HepG2 (cell line): ENCODE measurements around the gene NTF3. TPM values are rescaled to one million over a fixed set of nuclear protein-coding genes. Genes with fewer than 3 reads are reported as not detected.

Experiments used
- ATAC-seq: fragments of 200-7000 bp; cut with Tn5 transposase; 3 replicates; pipeline ENCODE4 v1.9.1; 2020; ENCODE audit warnings: mild to moderate bottlenecking, moderate library complexity
- BruUV-seq: library from RNA; stranded (reverse); fragments of 400-500 nt; replicated peaks from 2 replicates; lab custom pipeline; 2021; lab: Mats Ljungman, UMichigan
- CTCF ChIA-PET: fragments of 300-600 bp; formaldehyde crosslinking; extraction: SDS; loops from one replicate; lab custom pipeline; 2021; ENCODE audit warnings: low total read pairs, inconsistent platforms, low intra/inter-chr PET ratio; lab: Yijun Ruan, JAX
- POLR2A ChIA-PET: fragments of 350-600 bp; sonication (Branson Sonifier 250); formaldehyde crosslinking; loops from one replicate; lab custom pipeline; 2020; ENCODE audit warnings: antibody characterized with exemption, inconsistent platforms; lab: Yijun Ruan, JAX
- DNase-seq: peaks from one replicate; pipeline ENCODE4 v3.0.0-alpha.2; 2015; ENCODE audit warnings: low spot score
- FAIRE-seq: peaks from 3 replicates; lab custom pipeline; 2011; peaks lifted over from hg19 to GRCh38; lab: Jason Lieb, UNC
- H2AFZ ChIP-seq: one replicate; pipeline ENCODE4 v1.6.1; 2011; ENCODE audit warnings: low read length, inconsistent platforms
- H3K27ac ChIP-seq: fragments of 300-600 bp; 3 replicates; pipeline ENCODE4 v1.8.0; 2011; ENCODE audit warnings: mixed run types, mild to moderate bottlenecking, mixed read lengths, low read length, inconsistent platforms; ENCODE audit not compliant: insufficient read depth; ENCODE audit errors: extremely low read length
- H3K27me3 ChIP-seq, 2 experiments: fragments of 200-600 bp in 1 of 2; 2 replicates in 1 of 2; 3 replicates in 1 of 2; pipeline versions ENCODE4 v1.6.0 to v1.8.0; 2011; ENCODE audit warnings: low read length in 2 of 2, mild to moderate bottlenecking in 2 of 2, moderate library complexity in 2 of 2, inconsistent platforms in 1 of 2; ENCODE audit not compliant: insufficient read depth in 2 of 2, control insufficient read depth in 1 of 2
- H3K36me3 ChIP-seq, 2 experiments: fragments of 200-600 bp in 1 of 2; replicated peaks in 1 of 2; 2 replicates in 1 of 2; 3 replicates in 1 of 2; pipeline versions ENCODE4 v1.5.1 to v1.8.0; 2011; ENCODE audit warnings: low read length in 2 of 2, inconsistent platforms in 1 of 2; ENCODE audit not compliant: insufficient read depth in 2 of 2, control insufficient read depth in 1 of 2
- H3K4me1 ChIP-seq: 2 replicates; pipeline ENCODE4 v1.5.1; 2012; ENCODE audit warnings: low read length, inconsistent platforms; ENCODE audit not compliant: insufficient read depth
- H3K4me2 ChIP-seq: 2 replicates; pipeline ENCODE4 v1.6.0; 2011; ENCODE audit warnings: low read depth, low read length, inconsistent platforms
- H3K4me3 ChIP-seq, 3 experiments: fragments of 200-600 bp in 1 of 3; sonication (generic), shearing (Covaris generic) in 1 of 3; replicated peaks in 1 of 3; 2 replicates each; pipeline ENCODE4 v1.5.1; 2011 to 2016; ENCODE audit warnings: low read length in 3 of 3, inconsistent platforms in 2 of 3, low read depth in 2 of 3, mild to moderate bottlenecking in 2 of 3, control low read depth in 1 of 3, mixed read lengths in 1 of 3; ENCODE audit not compliant: insufficient read depth in 1 of 3
- H3K79me2 ChIP-seq: one replicate; pipeline ENCODE4 v1.6.1; 2011; ENCODE audit warnings: low read length, inconsistent platforms; ENCODE audit not compliant: insufficient read depth
- H3K9ac ChIP-seq: 2 replicates; pipeline ENCODE4 v1.6.0; 2011; ENCODE audit warnings: mild to moderate bottlenecking, low read depth, low read length, inconsistent platforms; ENCODE audit not compliant: insufficient read depth
- H3K9me3 ChIP-seq: 2 replicates; pipeline ENCODE4 v1.5.1; 2012; ENCODE audit warnings: mild to moderate bottlenecking, low read length
- H4K20me1 ChIP-seq: 2 replicates; pipeline ENCODE4 v1.6.0; 2011; ENCODE audit warnings: inconsistent platforms, mild to moderate bottlenecking, low read length, moderate library complexity; ENCODE audit not compliant: insufficient read depth
- ATF1 ChIP-seq: IDR thresholded peaks from 2 replicates; pipeline ENCODE4 v1.6.1; 2016; ENCODE audit warnings: mild to moderate bottlenecking, control low read depth
- CC2D1A ChIP-seq: sonication (generic); formaldehyde crosslinking; IDR thresholded peaks from 2 replicates; pipeline ENCODE4 v1.8.1; 2023; ENCODE audit warnings: mild to moderate bottlenecking, missing genetic modification reagents
- CTCF ChIP-seq: sonication (generic); formaldehyde crosslinking; IDR thresholded peaks from 2 replicates; pipeline ENCODE4 v1.5.0; 2020; ENCODE audit warnings: mild to moderate bottlenecking, missing genetic modification reagents, moderate library complexity
- ELF4 ChIP-seq: sonication (generic); formaldehyde crosslinking; IDR thresholded peaks from 2 replicates; pipeline ENCODE4 v1.5.0; 2020; ENCODE audit warnings: missing genetic modification reagents, mild to moderate bottlenecking, moderate library complexity, borderline replicate concordance
- NAIF1 ChIP-seq: sonication (generic); formaldehyde crosslinking; IDR thresholded peaks from 2 replicates; pipeline ENCODE4 v1.5.0; 2020; ENCODE audit warnings: mild to moderate bottlenecking, missing genetic modification reagents, borderline replicate concordance
- RAD21 ChIP-seq: fragments of 450-650 bp; formaldehyde crosslinking; IDR thresholded peaks from 2 replicates; pipeline ENCODE4 v1.5.0; 2020; ENCODE audit warnings: mild to moderate bottlenecking
- RBM39 ChIP-seq: fragments of 200-400 bp; formaldehyde crosslinking; IDR thresholded peaks from one replicate; pipeline ENCODE4 v1.6.1; 2018; ENCODE audit warnings: antibody characterized with exemption, mild to moderate bottlenecking, low read depth, low read length; ENCODE audit not compliant: poor library complexity, severe bottlenecking
- SMC3 ChIP-seq: IDR thresholded peaks from 2 replicates; pipeline ENCODE4 v1.6.1; 2011; ENCODE audit warnings: low read length, improper control_type of control experiment
- STAG1 ChIP-seq: sonication (generic); formaldehyde crosslinking; IDR thresholded peaks from 2 replicates; pipeline ENCODE4 v1.4.0; 2020; ENCODE audit warnings: missing genetic modification reagents
- TSC22D2 ChIP-seq: sonication (generic); formaldehyde crosslinking; IDR thresholded peaks from 2 replicates; pipeline ENCODE4 v1.5.1; 2020; ENCODE audit warnings: missing genetic modification reagents, mild to moderate bottlenecking, borderline replicate concordance
- ZBTB20 ChIP-seq: sonication (generic); formaldehyde crosslinking; IDR thresholded peaks from 2 replicates; pipeline ENCODE4 v1.8.1; 2023; ENCODE audit warnings: missing genetic modification reagents, low read depth, mild to moderate bottlenecking, borderline replicate concordance
- ZBTB43 ChIP-seq: sonication (generic); formaldehyde crosslinking; conservative IDR thresholded peaks from 2 replicates; pipeline ENCODE4 v1.4.0; 2020; ENCODE audit warnings: missing genetic modification reagents
- ZNF253 ChIP-seq: sonication (generic); formaldehyde crosslinking; IDR thresholded peaks from 2 replicates; pipeline ENCODE4 v1.8.0; 2022; ENCODE audit warnings: mild to moderate bottlenecking, missing genetic modification reagents, borderline replicate concordance
- ZNF33A ChIP-seq: sonication (generic); formaldehyde crosslinking; IDR thresholded peaks from 2 replicates; pipeline ENCODE4 v1.5.1; 2020; ENCODE audit warnings: missing genetic modification reagents, mild to moderate bottlenecking, moderate library complexity, borderline replicate concordance
- WGBS: methylation state at CpG from one replicate; pipeline ENCODE4 v1.1.6; 2017; ENCODE audit warnings: low lambda C conversion rate; 5-methylcytosine and 5-hydroxymethylcytosine counted together
- in situ Hi-C: cut with HindIII; loops from 2 replicates; pipeline ENCODE4 v1.10.0; 2017; ENCODE audit warnings: low pct_unique_long_range_greater_than_20kb; ENCODE audit not compliant: extremely low pct_ligation_motif_present
- intact Hi-C: fragments of 100-400 bp; cut with micrococcal nuclease; formaldehyde crosslinking; loops from one replicate; pipeline ENCODE4 v1.10.0; 2022; ENCODE audit not compliant: unreplicated experiment
- polyA plus RNA-seq, 8 experiments: library from polyadenylated mRNA; depleted of rRNA in 3 of 8; stranded (reverse) in 7 of 8; unstranded in 1 of 8; fragments of >200 nt; fragmentation: Illumina TruSeq in 4 of 8; extraction: Trizol in 4 of 8; gene quantifications; 2 replicates each; pipeline versions ENCODE4 v1.2.1 to v1.2.3, GENCODE V29; 2011 to 2016; ENCODE audit warnings: low read depth in 4 of 8, missing spikeins in 1 of 8, mixed read lengths in 1 of 8; ENCODE audit not compliant: insufficient read depth in 1 of 8
- total RNA-seq, 5 experiments: library from RNA; depleted of rRNA; stranded (reverse); fragments of >200 nt; fragmentation: Illumina TruSeq; extraction: Trizol; gene quantifications; 2 replicates each; pipeline ENCODE4 v1.2.3, GENCODE V29; 2016; ENCODE audit warnings: low read depth in 1 of 5

The NTF3 gene
- total and polyA plus RNA-seq, 2 of the 13 experiments (the other 11 are each of a cell fraction or from before 2014, with no cell fraction given) = not detected

- Histone ChIP-seq H3K27ac (no peak overlapping the region), H3K4me1 (no peaks in the 10 kb centered on the region), H3K4me3 (no peak overlapping the region), H3K9ac (no peak overlapping the region), H4K20me1 (no peaks in the 10 kb centered on the region), H3K27me3 (peaks cover 0 to 8% of the 10 kb centered on the region in 2 experiments; a peak in 2 of 5 replicates), H3K79me2 (no peaks in the 10 kb centered on the region), H3K36me3 (no peaks in the 10 kb centered on the region), H2AFZ (no peak overlapping the region), H3K4me2 (no peak overlapping the region), H3K9me3 (no peaks in the 10 kb centered on the region)
- CTCF ChIA-PET = interaction anchor here (1.2 to 1.6 kb wide), 2 partner anchors 242 to 271 kb away, joined by 7 to 11 read pairs; no protein-coding TSS in a partner anchor
- intact Hi-C loops = no loop called here
- no peak for TF ChIP-seq ATF1 (CRISPR knock-in tag)
- TF ChIP-seq TSC22D2 (CRISPR knock-in tag) = no peak
- TF ChIP-seq ELF4 (CRISPR knock-in tag) = no peak
- TF ChIP-seq NAIF1 (CRISPR knock-in tag) = no peak
- no peak for TF ChIP-seq CC2D1A (CRISPR knock-in tag)
- 0 out of 2 replicates have a peak, but pooled peaks have one; percentile 25 for TF ChIP-seq RAD21 (CRISPR knock-in tag)
- TF ChIP-seq SMC3 = peak; percentile 64
- no peak for TF ChIP-seq RBM39
- TF ChIP-seq STAG1 (CRISPR knock-in tag) = peak; percentile 70
- TF ChIP-seq ZNF33A (CRISPR knock-in tag) = no peak
- TF ChIP-seq ZNF253 (CRISPR knock-in tag) = no peak
- peak; percentile 53 for TF ChIP-seq CTCF (CRISPR knock-in tag)
- TF ChIP-seq ZBTB20 (CRISPR knock-in tag) = no peak
- TF ChIP-seq ZBTB43 = no peak
- POLR2A ChIA-PET = no interaction called here
- WGBS = 29% methylated on average over 9 of the region's 11 CpGs
- no TSS peak for BruUV-seq
- FAIRE-seq (no peak), ATAC-seq (peak; percentile 76), DNase-seq (peak; percentile 34)
- in situ Hi-C loops = loop anchor here (5.0 kb wide), 2 partner anchors 240 to 420 kb away; no protein-coding TSS in a partner anchor
These were observed 10.5 kb downstream of the NTF3 start for GRCh38 chr12:5442251-5443006.
